Measurements from ENCODE around the gene OLFM2. TPM values are rescaled to one million over a fixed set of nuclear protein-coding genes. Genes with fewer than 3 reads are reported as not detected.
A peak's percentile ranks its signal among the peaks of the same experiment; 100 is the strongest.

OLFM2 gene
- total and polyA plus RNA-seq, 2 of the 4 experiments (the other 2 are of a cell fraction), result 2.7 to 5.1 TPM

DNA sequence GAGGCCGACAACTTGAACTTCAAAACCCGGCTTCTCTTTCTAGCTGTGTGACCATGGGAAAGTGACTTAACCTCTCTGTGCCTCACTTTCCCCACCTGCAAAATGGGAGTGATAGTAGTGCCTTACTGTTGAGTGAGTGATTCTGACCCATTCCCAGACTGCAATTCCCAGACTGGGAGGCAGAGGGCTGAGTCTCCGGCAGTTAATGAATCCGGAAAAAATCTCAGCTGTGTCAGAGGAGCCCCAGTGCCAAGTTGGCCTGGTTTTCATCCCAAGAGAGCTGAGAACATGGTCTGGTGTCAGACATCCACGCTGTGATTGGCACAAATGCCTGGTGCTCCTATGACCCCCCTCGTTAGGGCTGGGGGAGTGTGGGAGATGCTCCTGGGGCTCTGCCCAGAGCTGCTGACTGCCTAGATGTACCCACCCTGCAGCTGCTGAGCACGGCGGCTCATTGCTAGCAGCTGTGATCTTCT, 51.2 kb downstream of the OLFM2 start:
- Histone ChIP-seq H2BK20ac (ENCODE audit: low read depth, low read length) (no peak overlapping the region), H2AK5ac (ENCODE audit: low read depth, low read length) (no peak overlapping the region), H3K9me1 (ENCODE audit: insufficient read depth, low read length) (no peaks in the 10 kb centered on the region), H3K14ac (replicated peaks; ENCODE audit: low read depth, low read length) (no peak overlapping the region), H3K27ac (ENCODE audit: insufficient read depth, low read length) (no peak overlapping the region), H2BK5ac (ENCODE audit: low read depth, low read length, poor library complexity, severe bottlenecking) (no peak overlapping the region), H4K8ac (ENCODE audit: low read depth in 2 of 2, low read length in 2 of 2) (no peak overlapping the region), H3K79me1 (ENCODE audit: low read depth in 1 of 2, low read length in 2 of 2) (no peaks in the 10 kb centered on the region), H4K5ac (ENCODE audit: low read depth, low read length) (no peak overlapping the region), H3K36me3 (ENCODE audit: control insufficient read depth, insufficient read depth, low read length) (no peaks in the 10 kb centered on the region), H3K27me3 (ENCODE audit: control insufficient read depth, insufficient read depth, low read length) (no peaks in the 10 kb centered on the region; the same call in 1 of the 2 replicates), H4K91ac (ENCODE audit: insufficient read depth, low read depth, low read length) (no peak overlapping the region), H2BK15ac (ENCODE audit: low read depth, low read length) (no peak overlapping the region), H3K4me2 (ENCODE audit: low read depth, low read length) (no peak overlapping the region), H3K18ac (ENCODE audit: low read depth, low read length) (no peak overlapping the region), H3K9ac (ENCODE audit: low read depth, low read length) (no peak overlapping the region), H2AFZ (replicated peaks; ENCODE audit: low read length, poor library complexity) (no peak overlapping the region), H2AK9ac (replicated peaks; ENCODE audit: low read depth, low read length, poor library complexity) (no peak overlapping the region), H3K23ac (ENCODE audit: low read depth, low read length) (no peak overlapping the region), H3K4me3 (ENCODE audit: insufficient read depth, low read depth, low read length) (no peak overlapping the region), H3K56ac (ENCODE audit: extremely low read depth, insufficient read depth, low read length) (no peak overlapping the region), H4K20me1 (ENCODE audit: insufficient read depth, low read length) (no peaks in the 10 kb centered on the region; the same call in 1 of the 2 replicates), H3K4me1 (ENCODE audit: control insufficient read depth, insufficient read depth, low read length) (peaks cover 2% of the 10 kb centered on the region; the same call in 1 of the 2 replicates), H3K4ac (ENCODE audit: low read depth, low read length) (no peak overlapping the region), H3K9me3 (ENCODE audit: control insufficient read depth, insufficient read depth, low read length) (no peaks in the 10 kb centered on the region), H2BK120ac (ENCODE audit: low read depth, low read length) (no peak overlapping the region)
- DNase-seq (peak; percentile 23), ATAC-seq (ENCODE audit: low read depth) (peak; percentile 88)
- ChIA-PET POLR2A (ENCODE audit: unreplicated experiment) (no interaction called here), CTCF (interaction anchor here (0.6 to 1.1 kb wide), 2 partner anchors 14 to 37 kb away, joined by 3 to 4 read pairs; no protein-coding TSS in a partner anchor)
- in situ Hi-C loops (cut with MboI; ENCODE audit: low sequenced_read_pairs) (no loop called here), intact Hi-C loops (cut with micrococcal nuclease) (no loop called here), dilution Hi-C loops (cut with HindIII; ENCODE audit: low sequenced_read_pairs, unreplicated experiment) (no loop called here)
- TF ChIP-seq FOS (IDR thresholded peaks at IDR 0.05; ENCODE audit: low read depth, low read length) (no peak), BHLHE40 (IDR thresholded peaks at IDR 0.05; ENCODE audit: low read depth, low read length) (no peak), NFE2L2 (IDR thresholded peaks at IDR 0.05; ENCODE audit: low read depth, low read length) (no peak), SMC3 (IDR thresholded peaks at IDR 0.05; ENCODE audit: low read depth, low read length) (no peak), RCOR1 (IDR thresholded peaks at IDR 0.05; ENCODE audit: insufficient replicate concordance, low read length) (no peak), CTCF (conservative IDR thresholded peaks at IDR 0.05; ENCODE audit: low read depth, low read length) (peak; percentile 27; the same call in 1 of the 2 replicates), USF2 (IDR thresholded peaks at IDR 0.05; ENCODE audit: low read depth, low read length) (no peak), POLR2A (IDR thresholded peaks at IDR 0.05; ENCODE audit: low read depth, low read length) (no peak)
- no TSS peak for BruUV-seq (replicated peaks)
- WGBS, 2 experiments (ENCODE audit: extremely low coverage in 2 of 2, insufficient read length in 1 of 2), result 6% methylated on average over 2 of the region's 8 CpGs; no CpG with 5 or more reads in 1 of the 2 experiments
